Skeletal muscle satellite cell (primary cell): ENCODE data around the gene NBEAL1. TPM values are rescaled to one million over a fixed set of nuclear protein-coding genes. Genes with fewer than 3 reads are reported as not detected.
A peak's percentile ranks its signal among the peaks of the same experiment; 100 is the strongest.
"Not testable (repeated sequence)": the region's sequence is repeated elsewhere in the genome, so short reads cannot be mapped to it uniquely, and the experiment has no call there.

Experiments
- H3K27me3 ChIP-seq: 2 replicates; pipeline ENCODE4 v1.7.0; 2013; ENCODE audit warnings: low read length; ENCODE audit not compliant: control insufficient read depth, insufficient read depth
- H3K36me3 ChIP-seq: 2 replicates; pipeline ENCODE4 v1.7.0; 2013; ENCODE audit warnings: mild to moderate bottlenecking, control low read depth, low read length; ENCODE audit not compliant: insufficient read depth
- H3K4me1 ChIP-seq: 2 replicates; pipeline ENCODE4 v1.7.0; 2013; ENCODE audit warnings: low read length; ENCODE audit not compliant: control insufficient read depth, insufficient read depth
- H3K4me2 ChIP-seq: 2 replicates; pipeline ENCODE4 v1.7.0; 2013; ENCODE audit warnings: mild to moderate bottlenecking, low read length
- H3K4me3 ChIP-seq: 2 replicates; pipeline ENCODE4 v1.7.0; 2013; ENCODE audit warnings: low read length
- H3K9ac ChIP-seq: 2 replicates; pipeline ENCODE4 v1.7.0; 2013; ENCODE audit warnings: mild to moderate bottlenecking, low read depth, low read length, moderate library complexity
- H3K9me3 ChIP-seq: replicated peaks from 2 replicates; pipeline ENCODE4 v1.7.0; 2013; ENCODE audit warnings: mild to moderate bottlenecking, control low read depth, low read length
- total RNA-seq: library from RNA; depleted of rRNA; stranded (reverse); fragments of >200 nt; gene quantifications from 2 replicates; pipeline ENCODE4 v1.2.3, GENCODE V29; 2012; rRNA removed

NBEAL1 gene
- total RNA-seq: 26.0 and 31.9 TPM in 2 replicates

DNA sequence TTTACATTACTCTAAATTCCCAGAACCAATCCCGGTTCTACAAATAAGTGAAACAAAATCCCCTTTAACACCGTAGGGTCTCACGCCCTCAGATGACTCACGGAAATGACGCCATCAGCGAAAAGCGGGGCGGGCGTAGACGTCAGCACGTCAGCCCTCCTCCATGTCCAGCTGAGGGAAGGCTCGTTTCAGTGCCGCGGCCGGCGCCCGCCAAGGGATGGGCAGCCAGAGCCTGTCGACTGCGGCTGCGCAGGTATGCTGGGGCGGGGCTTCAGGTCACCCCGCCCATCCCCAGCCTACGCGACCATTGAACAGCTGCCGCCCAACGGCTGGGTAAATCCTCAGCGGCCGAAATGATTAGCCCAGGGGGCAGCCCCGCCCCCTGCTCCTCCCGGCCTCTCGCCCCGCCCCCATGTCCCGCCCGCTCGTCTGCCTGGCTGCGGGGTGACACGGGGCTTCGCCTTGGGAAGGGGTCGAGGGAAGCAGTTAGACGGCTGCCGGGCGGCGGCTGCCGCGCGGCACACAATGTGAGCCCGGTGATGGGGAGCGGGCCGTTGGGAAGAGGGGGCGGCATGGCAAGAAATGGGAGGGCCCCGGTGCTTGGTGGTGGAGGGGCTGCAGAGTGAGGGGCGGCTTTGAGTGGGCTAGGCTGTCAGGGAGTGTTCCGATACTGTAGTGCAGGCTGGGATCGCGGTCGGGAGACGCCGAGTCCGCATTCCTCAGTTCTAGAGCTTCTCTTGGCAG, at the start of gene NBEAL1:
Gene NBEAL1 (plus strand): TSS at position 420 of the 744 bp plus-strand sequence. CDS start 1,510 bp downstream, outside the sequence.
- peak within 1 kb of the TSS; percentile 98 for H3K9ac ChIP-seq
- H3K4me3 ChIP-seq: peak within 1 kb of the TSS; percentile 95

DNA sequence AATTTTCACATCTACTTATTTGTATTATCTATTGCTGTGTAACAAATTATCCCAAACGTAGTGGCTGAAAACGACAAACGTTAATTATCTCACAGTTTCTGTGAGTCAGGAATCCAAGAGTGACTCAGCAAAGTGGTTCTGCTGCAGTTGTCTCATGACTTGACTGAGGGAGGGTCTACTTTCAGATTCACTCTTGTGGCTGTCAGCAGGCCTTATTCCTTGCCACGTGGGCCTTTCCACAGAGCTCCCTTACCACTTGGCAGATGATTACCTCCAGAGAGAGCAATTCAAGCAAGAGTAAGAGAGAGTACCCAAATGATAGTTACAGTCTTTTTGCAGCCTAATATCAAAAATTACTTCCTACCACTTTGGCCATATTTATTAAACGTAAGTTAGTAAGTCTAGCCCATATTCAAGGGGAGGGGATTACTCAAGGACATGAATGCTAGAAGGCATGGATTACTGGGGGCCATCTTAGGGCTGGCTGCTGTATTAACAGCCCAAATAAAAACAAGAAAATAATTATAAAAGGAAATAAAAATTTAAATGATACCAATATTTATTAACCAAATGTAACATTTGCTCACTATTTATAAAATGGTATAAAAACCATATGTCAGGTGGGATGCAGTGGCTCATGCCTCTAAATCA, 48.7 kb upstream of the NBEAL1 start:
- H3K9me3 ChIP-seq: no peaks in the 10 kb centered on the region
- H3K9ac ChIP-seq: no peak overlapping the region
- H3K4me3 ChIP-seq: no peak overlapping the region

More for the DNA sequence above, at the start of gene NBEAL1:
- Histone ChIP-seq H3K4me2 (peak within 1 kb of the TSS; percentile 83), H3K27me3 (no peaks in the 10 kb centered on the region), H3K36me3 (no peaks in the 10 kb centered on the region), H3K9me3 (no peaks in the 10 kb centered on the region), H3K4me1 (peaks cover 23% of the 10 kb centered on the region)

DNA sequence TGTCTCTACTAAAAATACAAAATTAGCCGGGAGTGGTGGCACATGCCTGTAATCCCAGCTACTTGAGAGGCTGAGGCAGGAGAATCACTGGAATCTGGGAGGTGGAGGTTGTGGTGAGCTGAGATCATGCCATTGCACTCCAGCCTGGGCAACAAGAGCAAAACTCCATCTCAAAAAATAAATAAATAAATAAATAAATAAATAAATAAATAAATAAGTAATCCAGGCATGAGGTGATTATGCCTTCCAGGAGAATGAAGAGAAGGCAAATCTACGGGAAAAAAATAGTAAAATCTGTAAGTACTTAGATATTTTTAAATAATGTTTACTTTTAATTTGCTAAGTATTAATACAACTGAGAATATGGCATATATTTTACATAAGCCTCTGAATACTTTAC, 45.3 kb upstream of the NBEAL1 start:
- not testable (repeated sequence) for H3K9ac ChIP-seq, H3K4me3 ChIP-seq, H3K9me3 ChIP-seq, H3K4me1 ChIP-seq, H3K27me3 ChIP-seq, H3K4me2 ChIP-seq, H3K36me3 ChIP-seq

More for the DNA sequence above, 48.7 kb upstream of the NBEAL1 start:
- Histone ChIP-seq H3K4me2 (no peak overlapping the region), H3K4me1 (peaks cover 2% of the 10 kb centered on the region), H3K27me3 (no peaks in the 10 kb centered on the region), H3K36me3 (no peaks in the 10 kb centered on the region)

DNA sequence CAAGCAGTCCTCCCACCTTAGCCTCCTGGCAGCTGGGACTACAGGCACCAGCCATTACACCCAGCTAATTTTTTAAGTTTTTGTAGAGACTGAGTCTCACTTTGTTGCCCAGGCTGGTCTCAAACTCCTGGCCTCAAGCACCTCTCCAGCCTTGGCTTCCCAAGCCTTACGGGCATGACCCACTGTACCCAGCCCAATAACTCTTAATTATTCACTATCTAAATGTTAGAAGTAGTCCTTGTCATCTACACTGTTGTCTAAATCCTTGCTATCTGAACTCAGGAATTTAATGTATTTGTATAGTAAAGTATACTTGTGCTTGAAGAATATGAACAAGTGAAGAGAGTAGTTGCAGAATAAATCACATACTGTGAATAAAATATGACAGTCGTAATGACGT, 37.9 kb upstream of the NBEAL1 start:
- Histone ChIP-seq H3K4me1 (no peaks in the 10 kb centered on the region), H3K4me3 (no peak overlapping the region), H3K9me3 (no peaks in the 10 kb centered on the region), H3K9ac (no peak overlapping the region), H3K36me3 (no peaks in the 10 kb centered on the region), H3K4me2 (no peak overlapping the region), H3K27me3 (no peaks in the 10 kb centered on the region)

DNA sequence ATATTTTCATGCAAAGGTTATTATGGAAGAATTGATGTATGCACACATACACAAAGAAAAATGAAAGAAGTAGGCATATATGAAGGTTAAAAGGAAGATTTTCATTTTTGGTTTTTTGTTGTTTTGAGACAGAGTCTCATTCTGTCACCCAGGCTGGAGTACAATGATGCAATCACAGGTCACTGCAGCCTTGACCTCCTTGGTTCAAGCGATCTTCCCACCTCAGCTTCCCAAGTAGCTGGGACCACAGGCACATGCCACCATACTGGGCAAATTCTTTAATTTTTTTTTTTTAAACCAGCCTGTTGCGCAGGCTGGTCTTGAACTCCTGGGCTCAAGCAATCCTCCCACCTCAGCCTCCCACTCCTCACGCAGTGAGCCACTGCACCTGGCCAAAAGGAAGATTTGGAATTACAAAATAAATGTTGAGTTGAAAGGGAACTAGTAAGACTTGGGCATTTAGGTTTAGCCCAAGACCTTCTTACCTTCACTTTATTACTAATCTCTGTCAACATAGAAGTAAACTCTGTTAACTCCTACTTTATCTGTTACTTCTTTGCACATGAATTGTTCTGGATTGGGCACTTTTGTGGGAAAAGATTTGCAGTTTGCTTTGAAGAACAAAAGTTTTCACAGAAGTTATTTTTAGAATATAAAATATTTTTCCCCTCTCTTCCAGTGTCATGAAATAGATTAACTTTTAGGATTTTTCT, 31.7 kb upstream of the NBEAL1 start:
- Histone ChIP-seq H3K9me3 (no peaks in the 10 kb centered on the region), H3K36me3 (no peaks in the 10 kb centered on the region), H3K4me1 (no peaks in the 10 kb centered on the region), H3K4me3 (no peak overlapping the region), H3K27me3 (no peaks in the 10 kb centered on the region), H3K9ac (no peak overlapping the region), H3K4me2 (no peak overlapping the region)

DNA sequence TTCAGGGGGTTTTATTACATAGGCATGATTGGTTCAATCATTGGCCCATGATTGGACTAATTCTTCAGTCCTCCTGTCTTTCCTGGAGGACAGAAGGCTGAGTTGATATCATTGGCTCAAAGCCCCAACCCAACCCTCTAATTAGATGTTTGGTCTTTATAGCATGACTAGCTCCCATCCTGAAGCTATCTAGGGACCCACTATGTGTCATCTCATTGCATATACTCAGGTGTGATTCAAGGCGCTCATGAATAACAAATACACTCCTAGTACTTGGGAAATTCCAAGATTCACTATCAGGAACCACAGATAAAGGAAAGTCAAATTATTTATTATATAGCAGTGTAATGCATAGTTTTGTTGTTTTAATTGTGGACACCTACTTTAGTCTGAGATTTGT, 24.9 kb upstream of the NBEAL1 start:
- Histone ChIP-seq H3K4me1 (no peaks in the 10 kb centered on the region), H3K36me3 (no peaks in the 10 kb centered on the region), H3K9ac (no peak overlapping the region), H3K27me3 (no peaks in the 10 kb centered on the region), H3K4me3 (no peak overlapping the region), H3K9me3 (no peaks in the 10 kb centered on the region), H3K4me2 (no peak overlapping the region)

DNA sequence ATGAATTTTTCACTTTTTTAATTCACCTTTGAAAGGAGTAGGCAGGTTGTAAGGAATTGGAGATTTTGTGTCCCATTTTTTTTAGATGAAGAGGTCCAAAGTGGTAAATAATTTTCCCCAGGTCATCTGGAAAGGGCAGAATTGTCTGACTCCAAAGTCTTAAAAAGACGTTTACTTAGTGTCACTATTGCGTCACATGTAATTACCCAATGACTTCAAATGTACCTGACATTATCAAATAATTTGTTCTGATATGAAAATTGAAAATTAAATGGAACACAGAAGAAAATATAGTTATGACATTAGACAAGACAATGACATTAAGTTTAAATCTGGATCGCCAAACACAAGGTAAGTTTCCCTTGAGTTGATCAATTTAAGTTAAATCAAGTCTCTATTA, 24.2 kb upstream of the NBEAL1 start:
- no peaks in the 10 kb centered on the region for H3K4me1 ChIP-seq
- no peak overlapping the region for H3K4me2 ChIP-seq
- H3K4me3 ChIP-seq: no peak overlapping the region
- no peaks in the 10 kb centered on the region for H3K9me3 ChIP-seq
- no peaks in the 10 kb centered on the region for H3K27me3 ChIP-seq
- H3K36me3 ChIP-seq: no peaks in the 10 kb centered on the region
- H3K9ac ChIP-seq: no peak overlapping the region

DNA sequence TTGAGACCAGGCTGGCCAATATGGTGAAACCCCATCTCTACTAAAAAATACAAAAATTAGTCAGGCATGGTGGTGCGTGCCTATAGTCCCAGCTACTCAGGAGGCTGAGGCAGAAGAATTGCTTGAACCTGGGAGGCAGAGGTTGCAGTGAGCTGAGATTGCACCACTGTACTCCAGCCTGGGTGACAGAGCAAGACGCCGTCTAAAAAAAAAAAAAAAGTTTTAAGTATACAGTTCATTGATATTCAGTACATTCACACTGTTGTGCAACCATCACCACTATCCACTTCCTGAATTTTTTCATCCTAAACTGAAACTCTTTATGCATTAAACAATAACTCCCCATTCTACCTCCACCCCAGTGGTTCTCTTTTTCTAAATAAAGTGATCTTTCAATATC, 17.6 kb upstream of the NBEAL1 start:
- H3K9me3 ChIP-seq, H3K4me1 ChIP-seq, H3K9ac ChIP-seq, H3K4me2 ChIP-seq, H3K36me3 ChIP-seq, H3K4me3 ChIP-seq, H3K27me3 ChIP-seq: not testable (repeated sequence)

DNA sequence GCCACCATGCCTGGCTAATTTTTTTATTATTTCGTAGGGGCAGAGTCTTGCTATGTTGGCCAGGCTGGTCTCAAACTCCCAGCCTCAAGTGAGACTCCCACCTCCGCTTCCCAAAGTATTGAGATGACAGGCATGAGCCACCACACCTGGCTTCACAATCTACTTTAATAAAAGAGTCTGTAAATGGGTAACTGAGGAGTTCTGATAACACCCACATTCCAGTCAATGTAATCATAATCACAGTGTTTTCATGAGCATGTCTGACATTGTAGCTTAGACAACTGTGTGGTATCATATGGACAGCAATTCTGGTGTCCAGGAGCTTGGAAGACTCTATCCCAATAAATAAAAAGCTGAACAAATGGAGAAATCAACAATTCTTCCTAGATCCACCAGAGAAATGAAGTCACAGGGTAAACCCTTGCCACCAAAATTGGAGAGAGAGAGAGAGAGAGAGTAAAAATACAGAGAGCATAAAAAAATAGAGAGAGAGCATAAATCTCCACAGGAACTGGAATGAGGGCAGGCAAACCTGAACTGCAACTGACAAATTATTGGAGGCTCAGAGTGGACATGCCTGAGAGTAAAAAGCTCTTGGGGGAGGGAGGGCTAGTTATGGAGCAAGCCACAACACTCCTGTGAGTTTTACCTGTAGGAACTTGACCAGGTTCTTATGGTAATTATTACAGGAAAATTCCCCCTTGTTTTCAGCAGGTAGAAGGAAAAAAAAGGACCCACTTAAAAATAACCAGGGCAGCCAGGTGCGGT, 12.4 kb upstream of the NBEAL1 start:
- no peaks in the 10 kb centered on the region for H3K9me3 ChIP-seq
- H3K36me3 ChIP-seq: no peaks in the 10 kb centered on the region
- H3K9ac ChIP-seq: no peak overlapping the region
- no peak overlapping the region for H3K4me3 ChIP-seq
- no peak overlapping the region for H3K4me2 ChIP-seq
- H3K4me1 ChIP-seq: no peaks in the 10 kb centered on the region
- no peaks in the 10 kb centered on the region for H3K27me3 ChIP-seq

DNA sequence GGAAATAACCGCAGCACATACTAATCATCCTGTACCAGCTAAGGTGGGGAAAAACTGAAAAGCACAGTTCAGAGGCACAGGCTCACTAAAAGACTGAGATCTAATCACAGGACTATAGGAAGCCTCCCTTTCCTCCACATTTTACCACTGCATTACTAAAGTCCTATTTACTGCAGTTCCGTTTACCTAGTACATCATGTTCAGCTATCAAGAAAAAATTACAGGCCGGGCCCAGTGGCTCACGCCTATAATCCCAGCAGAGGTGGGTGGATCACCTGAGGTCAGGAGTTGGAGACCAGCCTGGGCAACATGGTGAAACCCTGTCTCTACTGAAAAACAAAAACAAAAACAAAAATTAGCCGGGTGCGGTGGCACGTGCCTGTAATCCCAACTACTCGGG, 11.0 kb upstream of the NBEAL1 start:
- no peak overlapping the region for H3K9ac ChIP-seq
- H3K4me3 ChIP-seq: no peak overlapping the region
- no peaks in the 10 kb centered on the region for H3K27me3 ChIP-seq
- no peak overlapping the region for H3K4me2 ChIP-seq
- H3K36me3 ChIP-seq: no peaks in the 10 kb centered on the region
- H3K9me3 ChIP-seq: no peaks in the 10 kb centered on the region
- no peaks in the 10 kb centered on the region for H3K4me1 ChIP-seq

DNA sequence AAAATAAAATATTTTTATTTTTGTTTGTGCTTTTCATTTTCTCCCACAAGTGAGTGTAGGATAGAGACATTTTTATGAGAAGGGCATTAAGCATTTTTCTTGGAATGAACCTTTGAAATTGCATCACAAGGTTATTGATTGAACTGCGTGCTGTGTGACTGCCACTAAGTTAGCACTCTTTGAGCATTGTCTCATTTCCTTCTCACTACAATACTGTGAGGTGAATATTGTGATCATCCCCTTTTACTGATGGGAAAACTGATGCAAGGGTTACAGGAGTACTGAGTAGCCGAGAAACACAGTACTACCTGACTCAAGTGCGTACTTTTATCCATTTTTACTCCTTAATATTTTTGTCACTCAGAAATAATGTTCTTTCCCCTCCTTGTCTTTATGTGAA, 2.0 kb downstream of the NBEAL1 start:
- Histone ChIP-seq H3K4me3 (peak overlapping the region; percentile 95), H3K4me2 (peak overlapping the region; percentile 76), H3K27me3 (no peaks in the 10 kb centered on the region), H3K9ac (peak overlapping the region; percentile 98), H3K36me3 (no peaks in the 10 kb centered on the region), H3K4me1 (peaks cover 24% of the 10 kb centered on the region), H3K9me3 (no peaks in the 10 kb centered on the region)
